ENCODE measurements around the gene LOXHD1. TPM values are rescaled to one million over a fixed set of nuclear protein-coding genes. Genes with fewer than 3 reads are reported as not detected.

Gene LOXHD1
- total RNA-seq, 1 experiment from 2014 or later, result 0.35 TPM

GRCh38 chr18:46571756-46572155, 85.3 kb downstream of the LOXHD1 start:
- ChIA-PET POLR2A (no interaction called here), CTCF (interaction anchor here (1.1 to 2.3 kb wide), 3 partner anchors 86 to 291 kb away, joined by 3 to 12 read pairs (median 4); no protein-coding TSS in a partner anchor)
- DNase-seq (ENCODE audit: low spot score) (no peak), ATAC-seq (no peak)
- H3K27me3 Mint-ChIP-seq (ENCODE audit: low read depth), result peaks cover 6% of the 10 kb centered on the region; the same call in 1 of the 2 replicates
- H3K4me1 Mint-ChIP-seq, result peaks cover 4% of the 10 kb centered on the region
- H3K4me3 Mint-ChIP-seq, result no peak overlapping the region
- H3K9me3 Mint-ChIP-seq, result peaks cover 4% of the 10 kb centered on the region; the same call in 1 of the 2 replicates
- no peaks in the 10 kb centered on the region for H3K36me3 Mint-ChIP-seq
- TF ChIP-seq ZNF263 (CRISPR knock-in tag; IDR thresholded peaks at IDR 0.05; ENCODE audit: low read depth) (no peak), TCF7 (CRISPR knock-in tag; IDR thresholded peaks at IDR 0.05; ENCODE audit: low read depth) (no peak), STAT6 (CRISPR knock-in tag; conservative IDR thresholded peaks at IDR 0.05; ENCODE audit: low read depth) (no peak), CREB1 (CRISPR knock-in tag; IDR thresholded peaks at IDR 0.05) (no peak), ATF1 (CRISPR knock-in tag; IDR thresholded peaks at IDR 0.05) (no peak), E2F1 (CRISPR knock-in tag; IDR thresholded peaks at IDR 0.05) (no peak), IRF2 (CRISPR knock-in tag; IDR thresholded peaks at IDR 0.05; ENCODE audit: borderline replicate concordance, low read depth) (no peak), PRRX2 (CRISPR knock-in tag; IDR thresholded peaks at IDR 0.05) (no peak), NR1H2 (CRISPR knock-in tag; IDR thresholded peaks at IDR 0.05) (no peak), MXD4 (CRISPR knock-in tag; IDR thresholded peaks at IDR 0.05; ENCODE audit: borderline replicate concordance) (no peak), ZNF396 (CRISPR knock-in tag; IDR thresholded peaks at IDR 0.05; ENCODE audit: borderline replicate concordance) (no peak), HMGA2 (CRISPR knock-in tag; IDR thresholded peaks at IDR 0.05) (no peak), CBFB (CRISPR knock-in tag; IDR thresholded peaks at IDR 0.05; ENCODE audit: low read depth) (no peak), ETV6 (CRISPR knock-in tag; IDR thresholded peaks at IDR 0.05) (no peak), NR3C1 (CRISPR knock-in tag; conservative IDR thresholded peaks at IDR 0.05; ENCODE audit: low read depth) (no peak), FOXJ3 (CRISPR knock-in tag; IDR thresholded peaks at IDR 0.05; ENCODE audit: borderline replicate concordance) (no peak), ARID4B (CRISPR knock-in tag; IDR thresholded peaks at IDR 0.05; ENCODE audit: borderline replicate concordance) (no peak)
- no peak overlapping the region for H3K27ac Mint-ChIP-seq

GRCh38 chr18:46570666-46571065, 86.4 kb downstream of the LOXHD1 start:
- DNase-seq (ENCODE audit: low spot score) (no peak), ATAC-seq (no peak)
- CTCF ChIA-PET, result interaction anchor here (0.7 to 2.2 kb wide), 3 partner anchors 15 to 290 kb away, joined by 3 to 8 read pairs (median 4); no protein-coding TSS in a partner anchor
- Mint-ChIP-seq H3K27me3 (ENCODE audit: low read depth) (peaks cover 6% of the 10 kb centered on the region; the same call in 1 of the 2 replicates), H3K4me1 (peaks cover 4% of the 10 kb centered on the region), H3K4me3 (no peak overlapping the region), H3K36me3 (no peaks in the 10 kb centered on the region), H3K9me3 (peaks cover 4% of the 10 kb centered on the region; the same call in 1 of the 2 replicates), H3K27ac (no peak overlapping the region)
- POLR2A ChIA-PET, result no interaction called here
- TF ChIP-seq STAT6 (CRISPR knock-in tag; conservative IDR thresholded peaks at IDR 0.05; ENCODE audit: low read depth), result no peak
- TF ChIP-seq E2F1 (CRISPR knock-in tag; IDR thresholded peaks at IDR 0.05), result no peak
- no peak for TF ChIP-seq MAX (CRISPR knock-in tag; IDR thresholded peaks at IDR 0.05)
- TF ChIP-seq ATF6 (CRISPR knock-in tag; IDR thresholded peaks at IDR 0.05), result no peak
